RPMI7951 (cell line): ENCODE results near the gene CDC42EP5. TPM values are rescaled to one million over a fixed set of nuclear protein-coding genes. Genes with fewer than 3 reads are reported as not detected.

ENCODE experiments used
- total RNA-seq: library from RNA; depleted of rRNA; stranded (reverse); fragments of >200 nt; shearing (Covaris generic); gene quantifications from 2 replicates; pipeline ENCODE4 v1.2.3, GENCODE V29; 2014; rRNA removed

The CDC42EP5 gene
- total RNA-seq, 1 experiment from 2014 or later = 1.1 TPM

Other genes with a start within 250 kb of the CDC42EP5 start
- gene LILRA6, start 230.5 kb downstream of the CDC42EP5 start, total RNA-seq = not detected in 2 replicates
- not detected in 2 replicates for gene LILRB5, start 216.0 kb downstream of the CDC42EP5 start, total RNA-seq
- gene LILRB2, start 192.2 kb downstream of the CDC42EP5 start, total RNA-seq = not detected in 2 replicates
- gene LILRA5, start 160.1 kb downstream of the CDC42EP5 start, total RNA-seq = not detected in 2 replicates
- not detected in 2 replicates for gene LILRA4, start 134.1 kb downstream of the CDC42EP5 start, total RNA-seq
- gene LAIR1, start 108.4 kb downstream of the CDC42EP5 start, total RNA-seq = 0.12 TPM in 1 of 2 replicates, not detected in the other
- not detected in 2 replicates for gene TTYH1, start 57.8 kb downstream of the CDC42EP5 start, total RNA-seq
- gene LENG8, start 24.1 kb downstream of the CDC42EP5 start, total RNA-seq = 7.1 and 9.0 TPM in 2 replicates
- gene LENG9, start 9.5 kb downstream of the CDC42EP5 start, total RNA-seq = 0.88 and 1.4 TPM in 2 replicates
- not detected in 2 replicates for gene LAIR2, start 29.5 kb upstream of the CDC42EP5 start, total RNA-seq
- gene LILRA2, start 100.5 kb upstream of the CDC42EP5 start, total RNA-seq = not detected in 2 replicates
- gene LILRA1, start 120.3 kb upstream of the CDC42EP5 start, total RNA-seq = not detected in 2 replicates
- gene LILRB1, start 157.2 kb upstream of the CDC42EP5 start, total RNA-seq = not detected in 2 replicates
- not detected in 2 replicates for gene LILRB4, start 189.7 kb upstream of the CDC42EP5 start, total RNA-seq